ENCODE data around the gene BRD2.

DNA sequence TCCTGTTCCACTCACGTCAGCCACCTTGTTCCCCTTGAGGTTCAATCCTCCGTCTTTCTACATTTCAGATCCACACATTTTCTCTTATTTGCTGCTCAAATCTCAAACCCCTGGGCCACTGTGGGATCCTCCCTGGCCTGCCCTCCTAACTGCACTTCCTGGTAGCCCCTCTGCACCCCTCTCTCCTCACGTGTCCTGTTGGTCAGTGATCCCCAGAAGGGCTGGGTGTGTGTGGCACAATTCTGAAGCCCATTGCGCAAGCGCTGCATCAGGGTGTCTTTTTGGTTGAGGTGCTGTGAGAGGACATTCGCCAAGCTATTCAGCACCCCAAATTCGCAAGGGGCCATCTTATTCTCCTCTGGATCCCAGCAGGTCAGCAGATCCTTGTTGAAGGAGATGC lies 29.9 kb upstream of the BRD2 start:
- TF ChIP-seq ZNF274 (IDR thresholded peaks at IDR 0.05; ENCODE audit: low read depth, low read length) (no peak), YY1 (IDR thresholded peaks at IDR 0.05; ENCODE audit: insufficient read depth, insufficient read length) (no peak)

Measured in NT2/D1 (cell line).